ENCODE data around the gene KLK4.

KLK4 gene

DNA sequence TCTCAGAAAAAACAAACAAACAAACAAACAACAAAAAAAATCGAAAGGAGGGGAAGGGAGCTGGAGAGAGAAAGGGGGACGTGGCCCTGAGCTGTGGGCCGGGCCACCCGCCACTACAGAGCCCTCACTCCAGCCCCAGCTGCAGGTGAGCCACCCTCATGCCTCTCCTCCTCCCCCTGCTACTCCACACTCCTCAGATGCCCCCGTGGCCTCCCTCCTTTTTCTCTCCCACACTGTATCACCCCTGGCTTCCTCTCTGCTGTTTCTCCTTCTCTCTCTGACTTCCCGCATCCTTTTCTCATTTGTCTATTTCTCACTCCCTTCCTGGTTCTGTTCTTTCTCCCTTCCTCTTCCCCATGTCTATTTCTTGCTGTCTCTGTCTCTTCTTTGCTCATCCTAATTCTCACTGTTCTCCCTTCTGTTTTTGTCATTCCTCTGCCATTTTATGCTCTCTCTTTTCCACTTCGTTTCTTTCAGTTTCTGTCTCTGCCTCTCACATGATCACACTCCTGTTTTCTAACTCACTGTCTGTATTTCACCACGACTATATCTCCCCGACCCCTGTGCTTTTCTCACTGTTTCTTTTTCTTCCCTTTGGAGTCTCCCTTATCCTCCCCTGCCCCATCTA lies 35.3 kb downstream of the KLK4 start:
- no peak for TF ChIP-seq CTCF (IDR thresholded peaks at IDR 0.05)

DNA sequence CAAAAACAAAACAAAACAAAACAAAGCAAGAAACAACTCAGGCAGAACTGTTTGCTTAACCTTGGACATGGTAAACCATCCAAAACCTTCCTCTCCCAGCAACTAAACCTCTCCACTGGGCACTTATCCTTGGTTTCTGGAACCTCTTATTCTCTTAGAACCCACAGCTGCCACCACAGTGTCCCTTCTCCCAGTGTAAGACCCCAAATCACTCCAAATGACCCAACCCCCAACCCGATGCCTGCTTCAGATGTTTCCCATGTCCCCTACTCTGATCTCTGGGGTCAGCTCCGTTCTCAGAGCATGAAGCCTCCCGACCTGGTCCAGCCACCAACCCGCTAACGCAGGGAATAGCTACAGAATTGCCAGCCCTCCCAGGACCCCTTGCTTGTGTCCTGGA lies 37.0 kb downstream of the KLK4 start:
- no peak for TF ChIP-seq CTCF (IDR thresholded peaks at IDR 0.05)

DNA sequence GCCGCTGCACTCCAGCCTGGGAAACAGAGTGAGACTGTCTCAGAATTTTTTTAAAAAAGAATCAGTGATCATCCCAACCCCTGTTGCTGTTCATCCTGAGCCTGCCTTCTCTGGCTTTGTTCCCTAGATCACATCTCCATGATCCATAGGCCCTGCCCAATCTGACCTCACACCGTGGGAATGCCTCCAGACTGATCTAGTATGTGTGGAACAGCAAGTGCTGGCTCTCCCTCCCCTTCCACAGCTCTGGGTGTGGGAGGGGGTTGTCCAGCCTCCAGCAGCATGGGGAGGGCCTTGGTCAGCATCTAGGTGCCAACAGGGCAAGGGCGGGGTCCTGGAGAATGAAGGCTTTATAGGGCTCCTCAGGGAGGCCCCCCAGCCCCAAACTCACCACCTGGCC lies 38.1 kb downstream of the KLK4 start, which contains the start of gene KLK2:
Gene KLK2, plus strand, starts transcription at position 384 of the 400 bp plus-strand sequence. CDS start 35 bp downstream, outside the sequence.
- TF ChIP-seq CTCF (IDR thresholded peaks at IDR 0.05) = no peak

GRCh38 chr19:50870417-50871089 lies 40.6 kb downstream of the KLK4 start:
- no peak for TF ChIP-seq CTCF (IDR thresholded peaks at IDR 0.05)

DNA sequence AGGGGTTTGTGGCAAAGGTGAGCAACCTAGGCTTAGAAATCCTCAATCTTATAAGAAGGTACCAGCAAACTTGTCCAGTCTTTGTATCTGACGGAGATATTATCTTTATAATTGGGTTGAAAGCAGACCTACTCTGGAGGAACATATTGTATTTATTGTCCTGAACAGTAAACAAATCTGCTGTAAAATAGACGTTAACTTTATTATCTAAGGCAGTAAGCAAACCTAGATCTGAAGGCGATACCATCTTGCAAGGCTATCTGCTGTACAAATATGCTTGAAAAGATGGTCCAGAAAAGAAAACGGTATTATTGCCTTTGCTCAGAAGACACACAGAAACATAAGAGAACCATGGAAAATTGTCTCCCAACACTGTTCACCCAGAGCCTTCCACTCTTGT lies 41.7 kb downstream of the KLK4 start:
- TF ChIP-seq CTCF (IDR thresholded peaks at IDR 0.05) = no peak

DNA sequence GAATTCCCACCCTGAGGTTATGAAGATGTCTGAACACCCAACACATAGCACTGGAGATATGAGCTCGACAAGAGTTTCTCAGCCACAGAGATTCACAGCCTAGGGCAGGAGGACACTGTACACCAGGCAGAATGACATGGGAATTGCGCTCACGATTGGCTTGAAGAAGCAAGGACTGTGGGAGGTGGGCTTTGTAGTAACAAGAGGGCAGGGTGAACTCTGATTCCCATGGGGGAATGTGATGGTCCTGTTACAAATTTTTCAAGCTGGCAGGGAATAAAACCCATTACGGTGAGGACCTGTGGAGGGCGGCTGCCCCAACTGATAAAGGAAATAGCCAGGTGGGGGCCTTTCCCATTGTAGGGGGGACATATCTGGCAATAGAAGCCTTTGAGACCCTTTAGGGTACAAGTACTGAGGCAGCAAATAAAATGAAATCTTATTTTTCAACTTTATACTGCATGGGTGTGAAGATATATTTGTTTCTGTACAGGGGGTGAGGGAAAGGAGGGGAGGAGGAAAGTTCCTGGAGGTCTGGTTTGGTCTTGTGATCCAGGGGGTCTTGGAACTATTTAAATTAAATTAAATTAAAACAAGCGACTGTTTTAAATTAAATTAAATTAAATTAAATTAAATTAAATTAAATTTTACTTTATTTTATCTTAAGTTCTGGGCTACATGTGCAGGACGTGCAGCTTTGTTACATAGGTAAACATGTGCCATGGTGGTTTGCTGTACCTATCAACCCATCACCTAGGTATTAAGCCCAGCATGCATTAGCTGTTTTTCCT lies 49.5 kb downstream of the KLK4 start:
- no peak for TF ChIP-seq CTCF (IDR thresholded peaks at IDR 0.05)

DNA sequence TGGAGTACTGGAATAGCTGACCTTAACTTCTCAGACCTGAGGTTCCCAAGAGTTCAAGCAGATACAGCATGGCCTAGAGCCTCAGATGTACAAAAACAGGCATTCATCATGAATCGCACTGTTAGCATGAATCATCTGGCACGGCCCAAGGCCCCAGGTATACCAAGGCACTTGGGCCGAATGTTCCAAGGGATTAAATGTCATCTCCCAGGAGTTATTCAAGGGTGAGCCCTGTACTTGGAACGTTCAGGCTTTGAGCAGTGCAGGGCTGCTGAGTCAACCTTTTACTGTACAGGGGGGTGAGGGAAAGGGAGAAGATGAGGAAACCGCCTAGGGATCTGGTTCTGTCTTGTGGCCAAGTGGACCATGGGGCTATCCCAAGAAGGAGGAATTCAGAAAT lies 50.2 kb downstream of the KLK4 start:
- TF ChIP-seq CTCF (IDR thresholded peaks at IDR 0.05) = no peak
